ENCODE measurements around the gene CTPS1. TPM values are rescaled to one million over a fixed set of nuclear protein-coding genes. Genes with fewer than 3 reads are reported as not detected.
A peak's percentile ranks its signal among the peaks of the same experiment; 100 is the strongest.

The CTPS1 gene
- total and polyA plus RNA-seq, 2 of the 13 experiments (the other 11 are each of a cell fraction or from before 2014, with no cell fraction given), result 9.6 to 42.8 TPM

DNA sequence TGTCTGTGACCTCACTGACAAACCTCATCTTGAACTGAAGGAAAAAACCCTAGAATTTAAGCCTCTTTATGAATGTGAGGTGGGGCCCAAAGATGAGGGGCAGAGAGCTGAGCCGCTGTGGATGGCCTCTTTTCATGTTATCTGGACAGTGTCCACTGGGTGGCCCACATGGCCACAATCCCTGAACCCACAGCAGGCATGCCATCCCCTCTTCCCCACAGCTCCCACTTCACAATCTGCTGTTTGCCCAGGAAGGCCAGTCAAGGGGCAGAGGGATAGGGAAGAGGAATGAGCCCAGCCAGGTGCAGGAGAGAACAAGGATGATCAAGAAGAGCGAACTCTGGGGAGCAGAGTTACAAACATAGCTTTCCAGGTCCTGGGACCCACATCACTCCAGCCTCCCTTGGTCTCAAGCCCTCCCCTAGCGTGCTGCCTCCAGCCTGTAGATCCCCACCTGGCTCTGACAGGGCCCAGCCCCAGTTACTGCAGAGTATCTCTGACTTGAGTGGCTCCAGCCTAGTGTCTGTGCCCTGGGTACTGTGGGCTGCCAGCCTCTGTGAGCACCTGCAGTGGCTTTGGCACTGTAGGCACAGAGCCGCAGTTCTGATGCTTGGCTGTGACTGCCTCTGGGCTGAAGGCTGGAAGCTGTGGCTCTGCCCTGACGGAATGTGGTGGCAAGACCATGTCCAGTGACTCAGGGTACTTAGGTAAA lies 43.9 kb downstream of the CTPS1 start:
- Histone ChIP-seq H3K4me3 (replicated peaks in 1 of 3; ENCODE audit: insufficient read depth in 1 of 3, low read depth in 2 of 3, low read length in 3 of 3) (no peak overlapping the region), H3K9me3 (ENCODE audit: low read length) (no peaks in the 10 kb centered on the region), H3K27ac (ENCODE audit: extremely low read length, insufficient read depth, low read length) (no peak overlapping the region), H3K9ac (ENCODE audit: insufficient read depth, low read depth, low read length) (no peak overlapping the region), H2AFZ (ENCODE audit: low read length) (no peak overlapping the region), H4K20me1 (ENCODE audit: insufficient read depth, low read length) (no peaks in the 10 kb centered on the region; the same call in 1 of the 2 replicates), H3K4me1 (ENCODE audit: insufficient read depth, low read length) (peaks cover 15% of the 10 kb centered on the region), H3K36me3 (replicated peaks in 1 of 2; ENCODE audit: control insufficient read depth in 1 of 2, insufficient read depth in 2 of 2, low read length in 2 of 2) (peaks cover 2 to 19% of the 10 kb centered on the region in 2 experiments; a peak in 4 of 5 replicates), H3K4me2 (ENCODE audit: low read depth, low read length) (no peak overlapping the region), H3K27me3 (ENCODE audit: control insufficient read depth in 1 of 2, insufficient read depth in 2 of 2, low read length in 2 of 2) (no peaks in the 10 kb centered on the region), H3K79me2 (ENCODE audit: insufficient read depth, low read length) (no peaks in the 10 kb centered on the region)
- ChIA-PET POLR2A (interaction anchor here (1.3 kb wide), 1 partner anchor 44 kb away, joined by 3 read pairs; the partner anchor contains the start of gene CTPS1), CTCF (ENCODE audit: low intra/inter-chr PET ratio, low total read pairs) (interaction anchor here (1.1 kb wide), 1 partner anchor 99 kb away, joined by 3 read pairs; no protein-coding TSS in a partner anchor)
- in situ Hi-C loops (cut with HindIII; ENCODE audit: extremely low pct_ligation_motif_present, low pct_unique_long_range_greater_than_20kb), result no loop called here
- BruUV-seq (replicated peaks), result no TSS peak
- intact Hi-C loops (cut with micrococcal nuclease; ENCODE audit: unreplicated experiment), result no loop called here
- DNase-seq (ENCODE audit: low spot score), result peak; percentile 16
- 81% methylated on average over 5 of the region's 5 CpGs for WGBS (ENCODE audit: low lambda C conversion rate)
- FAIRE-seq, result peak; percentile 44
- ATAC-seq, result peak; percentile 69
- TF ChIP-seq RERE (CRISPR knock-in tag; IDR thresholded peaks at IDR 0.05; ENCODE audit: low read depth) (no peak), FOSL2 (CRISPR knock-in tag; IDR thresholded peaks at IDR 0.05) (0 out of 2 replicates have a peak, but pooled peaks have one; percentile 6), RAD21 (CRISPR knock-in tag; IDR thresholded peaks at IDR 0.05) (peak; percentile 21; the same call in 1 of the 2 replicates), POLR2A (IDR thresholded peaks at IDR 0.05; ENCODE audit: insufficient read depth in 1 of 2, low read depth in 2 of 2, low read length in 2 of 2) (peak; percentile 6 to 20; a peak in 1 of 4 replicates), POLR2G (IDR thresholded peaks at IDR 0.05; ENCODE audit: low read depth, low read length) (0 out of 2 replicates have a peak, but pooled peaks have one; percentile 11), ARNT2 (CRISPR knock-in tag; IDR thresholded peaks at IDR 0.05; ENCODE audit: low read depth) (peak; percentile 42; the same call in 1 of the 2 replicates), AGO2 (optimal IDR thresholded peaks at IDR 0.05; ENCODE audit: low read depth, low read length) (peak; percentile 87), ZNF280D (CRISPR knock-in tag; IDR thresholded peaks at IDR 0.05) (no peak), ZNF614 (CRISPR knock-in tag; IDR thresholded peaks at IDR 0.05; ENCODE audit: borderline replicate concordance) (no peak), RBM22 (optimal IDR thresholded peaks at IDR 0.05; ENCODE audit: low read length) (peak; percentile 77)
- TF ChIP-seq, protein P1, sequence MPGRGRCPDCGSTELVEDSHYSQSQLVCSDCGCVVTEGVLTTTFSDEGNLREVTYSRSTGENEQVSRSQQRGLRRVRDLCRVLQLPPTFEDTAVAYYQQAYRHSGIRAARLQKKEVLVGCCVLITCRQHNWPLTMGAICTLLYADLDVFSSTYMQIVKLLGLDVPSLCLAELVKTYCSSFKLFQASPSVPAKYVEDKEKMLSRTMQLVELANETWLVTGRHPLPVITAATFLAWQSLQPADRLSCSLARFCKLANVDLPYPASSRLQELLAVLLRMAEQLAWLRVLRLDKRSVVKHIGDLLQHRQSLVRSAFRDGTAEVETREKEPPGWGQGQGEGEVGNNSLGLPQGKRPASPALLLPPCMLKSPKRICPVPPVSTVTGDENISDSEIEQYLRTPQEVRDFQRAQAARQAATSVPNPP (CRISPR knock-in tag; IDR thresholded peaks at IDR 0.05), result peak; percentile 71; the same call in 1 of the 2 replicates
- TF ChIP-seq, protein P2, sequence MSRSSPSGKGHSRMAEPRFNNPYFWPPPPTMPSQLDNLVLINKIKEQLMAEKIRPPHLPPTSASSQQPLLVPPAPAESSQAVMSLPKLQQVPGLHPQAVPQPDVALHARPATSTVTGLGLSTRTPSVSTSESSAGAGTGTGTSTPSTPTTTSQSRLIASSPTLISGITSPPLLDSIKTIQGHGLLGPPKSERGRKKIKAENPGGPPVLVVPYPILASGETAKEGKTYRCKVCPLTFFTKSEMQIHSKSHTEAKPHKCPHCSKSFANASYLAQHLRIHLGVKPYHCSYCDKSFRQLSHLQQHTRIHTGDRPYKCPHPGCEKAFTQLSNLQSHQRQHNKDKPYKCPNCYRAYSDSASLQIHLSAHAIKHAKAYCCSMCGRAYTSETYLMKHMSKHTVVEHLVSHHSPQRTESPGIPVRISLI (CRISPR knock-in tag; IDR thresholded peaks at IDR 0.05; ENCODE audit: borderline replicate concordance), result no peak
